Panc1 (cell line): ENCODE measurements around the gene DLG2.

Experiments
- POLR2AphosphoS5 ChIP-seq: IDR thresholded peaks from 2 replicates; pipeline ENCODE4 v1.6.1; 2012; ENCODE audit warnings: mild to moderate bottlenecking, low read depth, low read length, moderate library complexity
- TCF7L2 ChIP-seq: IDR thresholded peaks from 2 replicates; pipeline ENCODE4 v1.6.1; 2011; ENCODE audit warnings: mild to moderate bottlenecking, low read depth, low read length, inconsistent platforms
- TF ChIP-seq, protein P1 (sequence below): fragments of 450-650 bp; IDR thresholded peaks from 2 replicates; pipeline ENCODE4 v1.5.1; 2017; ENCODE audit warnings: mild to moderate bottlenecking
- TF ChIP-seq, protein P2 (sequence below), 2 experiments: IDR thresholded peaks; 2 replicates each; pipeline ENCODE4 v1.6.1; 2011 to 2012; ENCODE audit warnings: low read depth in 2 of 2, control low read depth in 1 of 2, low read length in 1 of 2, mild to moderate bottlenecking in 1 of 2, moderate library complexity in 1 of 2; ENCODE audit not compliant: insufficient read depth in 1 of 2

GRCh38 chr11:83801799-83802198 is 1825.3 kb downstream of the DLG2 start:
- no peak for TF ChIP-seq TCF7L2
- TF ChIP-seq, protein P1, sequence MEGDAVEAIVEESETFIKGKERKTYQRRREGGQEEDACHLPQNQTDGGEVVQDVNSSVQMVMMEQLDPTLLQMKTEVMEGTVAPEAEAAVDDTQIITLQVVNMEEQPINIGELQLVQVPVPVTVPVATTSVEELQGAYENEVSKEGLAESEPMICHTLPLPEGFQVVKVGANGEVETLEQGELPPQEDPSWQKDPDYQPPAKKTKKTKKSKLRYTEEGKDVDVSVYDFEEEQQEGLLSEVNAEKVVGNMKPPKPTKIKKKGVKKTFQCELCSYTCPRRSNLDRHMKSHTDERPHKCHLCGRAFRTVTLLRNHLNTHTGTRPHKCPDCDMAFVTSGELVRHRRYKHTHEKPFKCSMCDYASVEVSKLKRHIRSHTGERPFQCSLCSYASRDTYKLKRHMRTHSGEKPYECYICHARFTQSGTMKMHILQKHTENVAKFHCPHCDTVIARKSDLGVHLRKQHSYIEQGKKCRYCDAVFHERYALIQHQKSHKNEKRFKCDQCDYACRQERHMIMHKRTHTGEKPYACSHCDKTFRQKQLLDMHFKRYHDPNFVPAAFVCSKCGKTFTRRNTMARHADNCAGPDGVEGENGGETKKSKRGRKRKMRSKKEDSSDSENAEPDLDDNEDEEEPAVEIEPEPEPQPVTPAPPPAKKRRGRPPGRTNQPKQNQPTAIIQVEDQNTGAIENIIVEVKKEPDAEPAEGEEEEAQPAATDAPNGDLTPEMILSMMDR, result peak; percentile 35; the same call in 1 of the 2 replicates
- TF ChIP-seq POLR2AphosphoS5, result no peak
- TF ChIP-seq, protein P2, sequence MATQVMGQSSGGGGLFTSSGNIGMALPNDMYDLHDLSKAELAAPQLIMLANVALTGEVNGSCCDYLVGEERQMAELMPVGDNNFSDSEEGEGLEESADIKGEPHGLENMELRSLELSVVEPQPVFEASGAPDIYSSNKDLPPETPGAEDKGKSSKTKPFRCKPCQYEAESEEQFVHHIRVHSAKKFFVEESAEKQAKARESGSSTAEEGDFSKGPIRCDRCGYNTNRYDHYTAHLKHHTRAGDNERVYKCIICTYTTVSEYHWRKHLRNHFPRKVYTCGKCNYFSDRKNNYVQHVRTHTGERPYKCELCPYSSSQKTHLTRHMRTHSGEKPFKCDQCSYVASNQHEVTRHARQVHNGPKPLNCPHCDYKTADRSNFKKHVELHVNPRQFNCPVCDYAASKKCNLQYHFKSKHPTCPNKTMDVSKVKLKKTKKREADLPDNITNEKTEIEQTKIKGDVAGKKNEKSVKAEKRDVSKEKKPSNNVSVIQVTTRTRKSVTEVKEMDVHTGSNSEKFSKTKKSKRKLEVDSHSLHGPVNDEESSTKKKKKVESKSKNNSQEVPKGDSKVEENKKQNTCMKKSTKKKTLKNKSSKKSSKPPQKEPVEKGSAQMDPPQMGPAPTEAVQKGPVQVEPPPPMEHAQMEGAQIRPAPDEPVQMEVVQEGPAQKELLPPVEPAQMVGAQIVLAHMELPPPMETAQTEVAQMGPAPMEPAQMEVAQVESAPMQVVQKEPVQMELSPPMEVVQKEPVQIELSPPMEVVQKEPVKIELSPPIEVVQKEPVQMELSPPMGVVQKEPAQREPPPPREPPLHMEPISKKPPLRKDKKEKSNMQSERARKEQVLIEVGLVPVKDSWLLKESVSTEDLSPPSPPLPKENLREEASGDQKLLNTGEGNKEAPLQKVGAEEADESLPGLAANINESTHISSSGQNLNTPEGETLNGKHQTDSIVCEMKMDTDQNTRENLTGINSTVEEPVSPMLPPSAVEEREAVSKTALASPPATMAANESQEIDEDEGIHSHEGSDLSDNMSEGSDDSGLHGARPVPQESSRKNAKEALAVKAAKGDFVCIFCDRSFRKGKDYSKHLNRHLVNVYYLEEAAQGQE (IDR thresholded peaks at IDR 0.05; ENCODE audit: insufficient read depth in 1 of 2, low read depth in 2 of 2, low read length in 1 of 2), result no peak
